ENCODE measurements around the gene ASB7.
"Not testable (repeated sequence)": the region's sequence is repeated elsewhere in the genome, so short reads cannot be mapped to it uniquely, and the experiment has no call there.

Gene ASB7

DNA sequence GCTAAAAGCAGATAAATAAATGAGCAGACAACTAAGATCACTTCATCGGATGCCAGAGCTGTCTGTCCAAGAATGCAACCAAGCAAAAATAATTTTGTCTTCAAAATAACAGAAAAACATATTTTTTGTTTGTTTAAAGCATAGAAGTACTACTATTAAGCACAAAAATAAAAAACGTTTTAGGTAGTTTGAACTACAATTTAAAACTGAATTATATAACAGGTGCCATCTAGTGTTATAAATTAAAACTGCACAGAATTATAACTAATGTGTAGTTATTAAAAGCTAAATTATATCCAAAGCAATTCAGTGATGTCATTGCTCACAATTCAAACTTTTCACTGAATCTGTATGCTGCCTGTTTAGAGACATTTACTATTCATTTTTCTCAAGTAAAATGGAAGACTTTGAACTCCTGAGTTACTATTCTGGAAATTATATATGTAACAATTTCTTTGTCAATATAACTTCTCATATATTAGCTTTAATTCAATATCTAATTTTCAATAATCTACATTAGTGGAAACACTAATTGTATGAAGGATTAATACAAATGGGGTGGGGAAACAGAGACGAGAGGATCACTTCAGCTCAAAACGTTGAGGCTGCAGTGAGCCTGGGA lies 29.9 kb upstream of the ASB7 start:
- Histone ChIP-seq H3K36me3 (ENCODE audit: control insufficient read depth, insufficient read depth, low read length) (peaks cover 3% of the 10 kb centered on the region), H3K27me3 (ENCODE audit: control insufficient read depth, insufficient read depth, low read length) (no peaks in the 10 kb centered on the region), H3K4me1 (ENCODE audit: control insufficient read depth, insufficient read depth, low read length) (no peaks in the 10 kb centered on the region), H3K4me3 (ENCODE audit: low read length) (no peak overlapping the region), H3K27ac (ENCODE audit: low read depth, low read length) (no peak overlapping the region), H3K9ac (ENCODE audit: low read length) (no peak overlapping the region)

DNA sequence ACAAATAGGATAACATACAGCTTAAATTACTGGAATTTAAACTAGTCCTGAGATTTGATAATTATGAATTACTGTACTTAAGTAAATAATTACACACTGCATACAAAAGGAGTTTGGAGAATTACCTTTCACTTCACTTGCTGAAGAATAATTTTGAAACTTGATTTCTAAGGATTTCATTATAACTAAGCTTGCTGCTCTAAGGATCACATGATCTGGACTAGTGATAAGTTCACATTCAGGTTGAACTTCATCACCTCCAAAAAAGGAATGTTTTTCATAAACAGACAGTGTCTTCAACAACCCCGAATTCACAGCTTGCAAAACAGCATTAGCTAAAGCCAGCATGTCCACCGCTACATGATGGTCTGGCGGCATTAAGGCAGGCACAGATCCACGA lies 28.9 kb upstream of the ASB7 start:
- no peaks in the 10 kb centered on the region for H3K4me1 ChIP-seq (ENCODE audit: control insufficient read depth, insufficient read depth, low read length)
- H3K36me3 ChIP-seq (ENCODE audit: control insufficient read depth, insufficient read depth, low read length) = peaks cover 3% of the 10 kb centered on the region
- no peak overlapping the region for H3K9ac ChIP-seq (ENCODE audit: low read length)

DNA sequence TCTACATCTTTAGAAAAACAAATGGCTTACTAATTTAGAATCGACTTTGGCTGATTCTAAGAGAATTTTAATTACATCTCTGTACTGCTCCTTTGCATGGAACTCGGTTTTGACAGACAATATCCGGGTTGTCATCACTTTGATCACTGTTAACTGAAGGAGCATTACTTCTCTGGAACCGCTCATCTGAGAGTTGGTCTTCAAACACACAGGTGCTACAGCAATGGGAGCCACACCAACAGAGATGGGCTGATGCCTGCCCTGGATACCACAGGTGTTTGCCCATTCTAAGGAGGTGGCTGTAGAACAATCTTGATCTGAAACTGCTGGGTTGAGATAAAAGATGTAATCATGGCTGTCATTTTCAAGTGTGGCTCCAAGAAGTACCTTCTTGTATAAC lies 22.0 kb upstream of the ASB7 start:
- Histone ChIP-seq H3K36me3 (ENCODE audit: control insufficient read depth, insufficient read depth, low read length) (no peaks in the 10 kb centered on the region), H3K4me1 (ENCODE audit: control insufficient read depth, insufficient read depth, low read length) (no peaks in the 10 kb centered on the region), H3K27ac (ENCODE audit: low read depth, low read length) (no peak overlapping the region), H3K4me3 (ENCODE audit: low read length) (no peak overlapping the region), H3K9ac (ENCODE audit: low read length) (no peak overlapping the region), H3K27me3 (ENCODE audit: control insufficient read depth, insufficient read depth, low read length) (no peaks in the 10 kb centered on the region)

More for the DNA sequence above, 28.9 kb upstream of the ASB7 start:
- no peaks in the 10 kb centered on the region for H3K27me3 ChIP-seq (ENCODE audit: control insufficient read depth, insufficient read depth, low read length)
- no peak overlapping the region for H3K27ac ChIP-seq (ENCODE audit: low read depth, low read length)
- H3K4me3 ChIP-seq (ENCODE audit: low read length) = no peak overlapping the region

DNA sequence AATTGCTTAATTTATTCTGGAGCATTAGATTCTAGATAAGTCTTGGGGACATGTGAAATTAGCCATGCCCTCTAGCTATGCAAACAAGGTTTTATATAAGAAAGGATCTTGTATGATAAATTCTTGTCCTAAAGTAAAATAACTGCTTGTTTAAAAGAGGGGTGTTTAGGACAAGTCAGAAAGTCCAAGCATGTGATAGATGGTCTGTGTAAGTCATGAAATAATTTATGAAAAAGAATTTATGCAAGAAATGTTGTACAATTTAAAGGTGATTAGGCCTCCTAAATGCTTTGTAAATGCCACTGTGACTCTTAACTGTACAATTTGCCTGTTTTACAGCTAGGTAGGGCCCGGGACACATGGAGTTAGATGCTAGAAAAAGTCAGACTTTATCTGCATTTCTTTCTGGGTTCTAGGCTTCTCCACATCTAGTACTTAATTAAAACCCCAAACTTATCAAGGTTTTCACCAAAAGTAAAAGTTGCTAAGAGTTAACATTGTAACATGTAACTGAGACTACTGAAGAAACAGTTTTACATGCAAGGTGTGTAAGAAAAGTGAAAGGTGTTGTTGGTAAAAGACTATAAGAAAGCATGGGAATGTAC lies 13.6 kb upstream of the ASB7 start:
- Histone ChIP-seq H3K4me1 (ENCODE audit: control insufficient read depth, insufficient read depth, low read length) (no peaks in the 10 kb centered on the region), H3K27ac (ENCODE audit: low read depth, low read length) (no peak overlapping the region), H3K27me3 (ENCODE audit: control insufficient read depth, insufficient read depth, low read length) (no peaks in the 10 kb centered on the region), H3K9ac (ENCODE audit: low read length) (no peak overlapping the region), H3K4me3 (ENCODE audit: low read length) (no peak overlapping the region), H3K36me3 (ENCODE audit: control insufficient read depth, insufficient read depth, low read length) (no peaks in the 10 kb centered on the region)

DNA sequence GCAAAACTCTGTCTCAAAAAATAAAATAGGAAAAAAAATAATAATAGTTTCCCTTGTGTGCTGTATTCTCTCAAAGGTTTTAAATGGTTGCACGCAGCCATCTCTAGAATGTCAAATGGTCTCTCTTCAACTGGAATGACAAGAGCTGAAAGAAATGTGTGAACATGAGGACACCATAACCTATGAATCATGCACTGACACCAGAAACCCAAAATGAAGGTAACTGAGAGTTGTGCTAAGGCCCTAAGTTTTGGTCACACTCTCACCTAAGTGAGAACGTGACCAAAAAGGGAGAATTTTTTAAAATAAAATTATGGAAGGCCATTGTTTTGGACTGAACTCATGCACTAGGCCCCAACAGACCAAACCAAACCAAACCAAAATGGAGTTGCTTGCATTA lies 11.2 kb upstream of the ASB7 start:
- not testable (repeated sequence) for H3K4me3 ChIP-seq (ENCODE audit: low read length); H3K27me3 ChIP-seq (ENCODE audit: control insufficient read depth, insufficient read depth, low read length); H3K36me3 ChIP-seq (ENCODE audit: control insufficient read depth, insufficient read depth, low read length); H3K4me1 ChIP-seq (ENCODE audit: control insufficient read depth, insufficient read depth, low read length); H3K27ac ChIP-seq (ENCODE audit: low read depth, low read length); H3K9ac ChIP-seq (ENCODE audit: low read length)

DNA sequence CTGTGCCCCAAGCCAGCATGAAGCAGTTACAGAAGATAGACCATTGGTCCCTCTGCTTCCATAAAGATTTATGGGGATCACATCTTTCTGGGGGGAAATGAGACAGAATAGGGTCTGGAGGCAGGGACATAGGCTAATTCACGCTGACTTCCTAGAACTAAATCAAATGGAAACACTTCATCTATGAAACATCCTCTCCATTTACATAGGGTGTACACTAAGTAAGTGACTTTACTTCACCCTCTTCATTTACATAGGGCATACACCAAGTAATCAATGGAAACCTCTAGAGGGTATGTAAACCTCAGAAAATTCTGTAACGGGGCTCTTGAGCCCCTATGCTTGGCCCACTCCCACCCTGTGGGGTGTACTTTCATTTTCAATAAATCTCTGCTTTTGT lies 10.6 kb upstream of the ASB7 start:
- H3K27me3 ChIP-seq (ENCODE audit: control insufficient read depth, insufficient read depth, low read length) = no peaks in the 10 kb centered on the region
- no peaks in the 10 kb centered on the region for H3K36me3 ChIP-seq (ENCODE audit: control insufficient read depth, insufficient read depth, low read length)
- H3K27ac ChIP-seq (ENCODE audit: low read depth, low read length) = no peak overlapping the region
- H3K9ac ChIP-seq (ENCODE audit: low read length) = no peak overlapping the region
- H3K4me3 ChIP-seq (ENCODE audit: low read length) = no peak overlapping the region
- no peaks in the 10 kb centered on the region for H3K4me1 ChIP-seq (ENCODE audit: control insufficient read depth, insufficient read depth, low read length)

DNA sequence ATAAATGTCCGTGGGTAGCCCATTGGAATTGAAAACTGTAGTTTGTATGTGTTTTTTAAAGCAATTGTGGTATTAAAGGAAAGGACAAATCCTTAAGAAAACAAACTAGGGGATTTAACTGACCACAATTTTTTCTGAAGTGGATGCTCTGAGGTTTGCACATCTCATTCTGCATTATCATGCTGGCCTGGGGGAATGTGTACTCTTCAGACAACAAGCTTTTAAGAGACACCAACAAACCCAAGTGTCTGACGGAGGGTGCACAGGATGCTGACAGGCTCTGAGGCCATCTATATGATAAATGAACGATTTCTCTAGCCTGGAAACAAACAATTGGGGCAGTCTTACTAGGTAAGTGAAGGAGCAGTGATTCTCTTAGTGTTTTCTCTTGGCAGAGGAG lies 9.5 kb upstream of the ASB7 start:
- Histone ChIP-seq H3K36me3 (ENCODE audit: control insufficient read depth, insufficient read depth, low read length) (no peaks in the 10 kb centered on the region), H3K27me3 (ENCODE audit: control insufficient read depth, insufficient read depth, low read length) (no peaks in the 10 kb centered on the region), H3K4me1 (ENCODE audit: control insufficient read depth, insufficient read depth, low read length) (no peaks in the 10 kb centered on the region), H3K4me3 (ENCODE audit: low read length) (no peak overlapping the region), H3K27ac (ENCODE audit: low read depth, low read length) (no peak overlapping the region), H3K9ac (ENCODE audit: low read length) (no peak overlapping the region)

DNA sequence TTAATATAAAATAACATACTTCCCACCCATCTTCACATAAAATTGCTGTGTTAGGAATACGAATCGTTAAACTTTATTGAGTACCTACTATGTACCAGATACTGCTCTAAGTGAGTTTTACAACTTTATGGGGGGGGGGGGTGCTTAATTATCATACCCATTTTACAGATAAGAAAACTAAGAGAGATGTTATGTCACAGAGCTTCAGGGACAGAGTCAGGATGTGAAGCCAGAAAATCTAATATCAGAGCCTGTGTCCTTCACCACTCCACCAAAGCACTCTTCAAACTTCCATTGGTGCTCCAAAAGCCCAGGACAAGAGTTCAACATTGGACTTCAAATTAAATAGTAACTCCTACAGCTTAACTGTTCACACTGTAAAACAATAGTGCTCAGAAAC lies 9.0 kb upstream of the ASB7 start:
- Histone ChIP-seq H3K4me3 (ENCODE audit: low read length) (no peak overlapping the region), H3K27ac (ENCODE audit: low read depth, low read length) (no peak overlapping the region), H3K27me3 (ENCODE audit: control insufficient read depth, insufficient read depth, low read length) (no peaks in the 10 kb centered on the region), H3K4me1 (ENCODE audit: control insufficient read depth, insufficient read depth, low read length) (no peaks in the 10 kb centered on the region), H3K36me3 (ENCODE audit: control insufficient read depth, insufficient read depth, low read length) (no peaks in the 10 kb centered on the region), H3K9ac (ENCODE audit: low read length) (no peak overlapping the region)

DNA sequence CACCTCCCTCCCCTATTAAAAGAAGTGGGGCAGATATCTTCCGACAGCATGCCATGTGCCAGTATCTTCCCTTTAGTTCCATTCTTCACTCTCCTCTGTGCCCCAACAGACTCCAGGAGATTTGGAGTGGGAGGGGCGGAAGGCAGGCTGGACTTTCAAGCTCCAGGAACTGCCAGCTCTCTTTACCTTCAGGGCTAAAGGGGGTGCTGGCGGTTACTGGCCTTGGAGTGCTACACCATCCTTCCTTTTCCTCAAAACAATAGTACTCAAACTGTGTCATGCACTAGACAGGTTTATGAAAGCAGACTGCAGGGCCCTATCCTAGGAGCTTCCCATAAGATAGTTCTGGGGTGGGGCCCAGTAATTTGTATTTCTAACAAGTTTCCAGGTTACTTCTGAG lies 6.4 kb upstream of the ASB7 start:
- no peak overlapping the region for H3K27ac ChIP-seq (ENCODE audit: low read depth, low read length)
- H3K4me1 ChIP-seq (ENCODE audit: control insufficient read depth, insufficient read depth, low read length) = peaks cover 4% of the 10 kb centered on the region
- H3K27me3 ChIP-seq (ENCODE audit: control insufficient read depth, insufficient read depth, low read length) = no peaks in the 10 kb centered on the region
- no peak overlapping the region for H3K9ac ChIP-seq (ENCODE audit: low read length)
- no peak overlapping the region for H3K4me3 ChIP-seq (ENCODE audit: low read length)
- no peaks in the 10 kb centered on the region for H3K36me3 ChIP-seq (ENCODE audit: control insufficient read depth, insufficient read depth, low read length)

DNA sequence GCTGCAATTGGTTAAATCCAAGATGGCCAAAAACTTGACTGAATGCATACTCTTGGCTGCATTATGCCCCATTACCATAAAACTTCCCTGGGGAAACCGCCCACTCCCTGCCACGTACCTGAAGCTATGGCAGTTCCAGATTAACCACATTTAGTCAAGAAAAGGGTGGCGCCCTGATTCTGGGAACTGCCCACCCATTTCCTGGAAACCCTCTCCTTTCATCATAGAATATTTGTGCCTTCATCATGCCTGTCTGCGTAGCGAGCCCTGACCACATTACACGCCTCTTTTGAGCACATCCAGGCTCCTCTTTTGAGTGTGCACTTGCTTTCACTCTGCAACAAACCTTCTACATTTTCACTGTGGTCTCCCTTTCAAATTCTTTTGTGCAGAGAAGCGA lies 5.6 kb upstream of the ASB7 start:
- Histone ChIP-seq H3K27ac (ENCODE audit: low read depth, low read length) (no peak overlapping the region), H3K4me1 (ENCODE audit: control insufficient read depth, insufficient read depth, low read length) (peaks cover 9% of the 10 kb centered on the region), H3K27me3 (ENCODE audit: control insufficient read depth, insufficient read depth, low read length) (no peaks in the 10 kb centered on the region), H3K4me3 (ENCODE audit: low read length) (no peak overlapping the region), H3K36me3 (ENCODE audit: control insufficient read depth, insufficient read depth, low read length) (no peaks in the 10 kb centered on the region), H3K9ac (ENCODE audit: low read length) (no peak overlapping the region)

DNA sequence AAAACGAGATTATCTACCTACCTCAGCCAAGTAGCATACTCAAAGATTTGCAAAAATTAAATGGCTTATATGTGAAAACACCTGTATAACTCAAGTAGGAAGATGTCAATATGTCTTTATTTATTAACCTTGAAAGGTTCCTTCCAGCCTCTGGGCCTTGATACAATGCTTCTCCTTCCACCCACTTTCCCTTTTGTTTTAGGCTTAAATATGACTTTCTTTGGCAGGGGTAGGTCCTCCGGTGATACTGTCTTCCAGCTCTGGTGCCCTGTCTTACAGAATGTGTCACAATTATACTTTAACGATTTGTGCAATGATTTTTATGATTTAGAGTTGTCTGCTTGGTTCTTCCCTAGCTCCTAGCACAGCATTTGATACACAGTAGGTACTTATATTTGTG lies 4.5 kb upstream of the ASB7 start:
- H3K4me3 ChIP-seq (ENCODE audit: low read length) = no peak overlapping the region
- peaks cover 9% of the 10 kb centered on the region for H3K4me1 ChIP-seq (ENCODE audit: control insufficient read depth, insufficient read depth, low read length)
- no peaks in the 10 kb centered on the region for H3K27me3 ChIP-seq (ENCODE audit: control insufficient read depth, insufficient read depth, low read length)
- no peaks in the 10 kb centered on the region for H3K36me3 ChIP-seq (ENCODE audit: control insufficient read depth, insufficient read depth, low read length)
- H3K27ac ChIP-seq (ENCODE audit: low read depth, low read length) = no peak overlapping the region
- H3K9ac ChIP-seq (ENCODE audit: low read length) = no peak overlapping the region

DNA sequence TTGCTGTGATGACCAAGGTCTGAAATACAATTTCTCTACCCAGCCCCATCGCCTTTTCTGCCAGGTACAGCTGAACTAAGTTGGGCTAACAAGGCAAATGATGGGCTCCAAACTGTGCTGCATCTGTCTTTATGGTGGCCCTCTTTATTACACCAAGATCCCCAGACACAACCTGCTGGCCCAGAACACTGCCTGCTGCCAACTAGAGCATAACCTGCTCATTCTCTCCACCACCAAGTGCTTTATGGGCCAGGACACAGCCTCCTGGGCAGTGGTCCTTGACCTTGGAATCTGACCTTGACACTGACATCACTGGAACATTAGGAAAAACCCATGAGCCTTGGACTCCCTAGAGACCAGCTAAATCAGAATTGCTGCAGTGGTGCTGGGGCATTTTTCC lies 3.7 kb upstream of the ASB7 start:
- H3K4me1 ChIP-seq (ENCODE audit: control insufficient read depth, insufficient read depth, low read length) = peaks cover 13% of the 10 kb centered on the region
- H3K36me3 ChIP-seq (ENCODE audit: control insufficient read depth, insufficient read depth, low read length) = no peaks in the 10 kb centered on the region
- no peak overlapping the region for H3K9ac ChIP-seq (ENCODE audit: low read length)
- H3K27ac ChIP-seq (ENCODE audit: low read depth, low read length) = no peak overlapping the region
- H3K4me3 ChIP-seq (ENCODE audit: low read length) = no peak overlapping the region
- no peaks in the 10 kb centered on the region for H3K27me3 ChIP-seq (ENCODE audit: control insufficient read depth, insufficient read depth, low read length)

DNA sequence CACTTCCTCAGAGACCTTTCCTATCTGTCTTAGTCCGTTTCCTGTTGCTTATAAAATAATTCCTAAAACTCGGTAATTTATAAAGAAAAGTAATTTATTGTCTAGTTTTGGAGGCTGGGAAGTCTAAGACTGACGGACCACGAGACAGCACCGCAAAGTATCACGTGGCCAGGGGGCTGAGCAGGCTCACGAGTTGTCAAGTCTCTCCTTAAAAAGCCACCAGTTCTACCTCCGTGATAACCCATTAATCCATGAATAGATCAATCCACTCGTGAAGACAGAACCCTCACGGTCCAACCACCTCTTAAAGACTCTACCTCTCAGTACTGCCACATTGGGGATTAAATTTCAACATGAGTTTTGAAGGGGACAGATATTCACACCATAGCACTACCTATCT lies 1.2 kb upstream of the ASB7 start:
- Histone ChIP-seq H3K27me3 (ENCODE audit: control insufficient read depth, insufficient read depth, low read length) (no peaks in the 10 kb centered on the region), H3K27ac (ENCODE audit: low read depth, low read length) (no peak overlapping the region), H3K36me3 (ENCODE audit: control insufficient read depth, insufficient read depth, low read length) (no peaks in the 10 kb centered on the region), H3K4me3 (ENCODE audit: low read length) (peak overlapping the region; percentile 90), H3K9ac (ENCODE audit: low read length) (peak overlapping the region; percentile 98), H3K4me1 (ENCODE audit: control insufficient read depth, insufficient read depth, low read length) (peaks cover 17% of the 10 kb centered on the region)
